WTC11 (cell line): ENCODE data around the gene EGLN2.

Experiments used
- CTCF ChIP-seq: fragments of 200-600 bp; IDR thresholded peaks from 2 replicates; pipeline ENCODE4 v1.8.0; 2022; ENCODE audit warnings: antibody characterized with exemption
- IRF1 ChIP-seq: sonication (generic); formaldehyde crosslinking; IDR thresholded peaks from 2 replicates; pipeline ENCODE4 v1.8.0; 2023; ENCODE audit warnings: missing genetic modification reagents
- STAT6 ChIP-seq: sonication (generic); formaldehyde crosslinking; conservative IDR thresholded peaks from 2 replicates; pipeline ENCODE4 v1.8.1; 2023; ENCODE audit warnings: mild to moderate bottlenecking, low read depth, missing genetic modification reagents, moderate library complexity

DNA sequence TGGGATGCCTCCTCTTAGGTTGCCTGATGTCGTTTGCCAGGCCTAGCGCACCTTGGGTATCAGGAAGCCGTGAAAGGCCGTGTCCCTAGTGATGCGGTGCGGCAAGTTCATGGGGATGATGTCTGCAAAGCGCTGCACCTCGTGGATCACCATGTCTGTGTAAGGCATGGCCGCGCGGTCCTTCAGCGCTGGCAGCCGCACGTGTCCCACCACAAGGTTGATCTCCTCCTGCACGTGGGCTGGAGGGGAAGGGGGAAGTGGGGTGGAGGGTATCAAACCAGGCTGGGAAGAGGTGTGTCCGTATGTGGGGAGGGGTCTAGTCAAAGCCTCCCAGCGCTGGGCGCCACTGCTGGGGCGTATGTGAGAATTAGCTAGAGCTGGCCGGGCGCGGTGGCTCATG, 23.2 kb downstream of the EGLN2 start:
- TF ChIP-seq CTCF = no peak
- TF ChIP-seq IRF1 (CRISPR knock-in tag) = no peak
- TF ChIP-seq STAT6 (CRISPR knock-in tag) = no peak
